ENCODE data around the gene NSA2.

Gene NSA2

GRCh38 chr5:74822288-74822687 lies 55.2 kb downstream of the NSA2 start:
- no peak for DNase-seq

GRCh38 chr5:74829413-74829812 lies 62.4 kb downstream of the NSA2 start:
- no peak for DNase-seq

Measured in NCI-H2171 treated with DMSO at 0.1 percent for 48 hours (cell line).